ENCODE measurements around the gene SP2. TPM values are rescaled to one million over a fixed set of nuclear protein-coding genes. Genes with fewer than 3 reads are reported as not detected.

Gene SP2
- total RNA-seq, 1 experiment from 2014 or later = 25.6 TPM

GRCh38 chr17:47851764-47852112, 44.3 kb upstream of the SP2 start:
- Histone ChIP-seq H3K9me3 (ENCODE audit: control insufficient read depth, insufficient read depth, low read depth, low read length) (no peaks in the 10 kb centered on the region), H3K27ac (ENCODE audit: low read length) (no peak overlapping the region), H3K36me3 (ENCODE audit: control insufficient read depth, insufficient read depth, low read length) (no peaks in the 10 kb centered on the region), H3K27me3 (ENCODE audit: control insufficient read depth, insufficient read depth, low read length) (peaks cover 22% of the 10 kb centered on the region), H3K4me3 (ENCODE audit: low read depth in 2 of 2, low read length in 2 of 2) (no peak overlapping the region), H3K4me1 (ENCODE audit: control insufficient read depth, insufficient read depth, low read length) (peaks cover 3% of the 10 kb centered on the region; the same call in 1 of the 2 replicates)
- no peak for TF ChIP-seq SIN3A (IDR thresholded peaks at IDR 0.05; ENCODE audit: borderline replicate concordance, insufficient read depth, low read depth, low read length)
- TF ChIP-seq TCF7L2 (IDR thresholded peaks at IDR 0.05; ENCODE audit: low read depth, low read length) = no peak
- TF ChIP-seq REST (IDR thresholded peaks at IDR 0.05; ENCODE audit: insufficient read depth in 1 of 2, low read depth in 2 of 2, low read length in 1 of 2) = no peak
- TF ChIP-seq CTCF (IDR thresholded peaks at IDR 0.05) = no peak
- no peak for TF ChIP-seq POLR2AphosphoS5 (IDR thresholded peaks at IDR 0.05; ENCODE audit: low read depth, low read length)
- ChIA-PET CTCF (no interaction called here), POLR2A (no interaction called here)
- intact Hi-C loops (cut with micrococcal nuclease; ENCODE audit: unreplicated experiment) = no loop called here
- ATAC-seq = no peak
- in situ Hi-C loops (cut with HindIII; ENCODE audit: low pct_unique_long_range_greater_than_20kb, low sequenced_read_pairs) = no loop called here
- BruUV-seq (replicated peaks) = no TSS peak
- no peak for DNase-seq (ENCODE audit: low read depth, low spot score)

- Histone ChIP-seq H3K4me3 (ENCODE audit: low read depth in 2 of 2, low read length in 2 of 2) (no peak overlapping the region), H3K27me3 (ENCODE audit: control insufficient read depth, insufficient read depth, low read length) (peaks cover 22% of the 10 kb centered on the region), H3K4me1 (ENCODE audit: control insufficient read depth, insufficient read depth, low read length) (peaks cover 3% of the 10 kb centered on the region; the same call in 1 of the 2 replicates), H3K36me3 (ENCODE audit: control insufficient read depth, insufficient read depth, low read length) (no peaks in the 10 kb centered on the region), H3K27ac (ENCODE audit: low read length) (no peak overlapping the region), H3K9me3 (ENCODE audit: control insufficient read depth, insufficient read depth, low read depth, low read length) (no peaks in the 10 kb centered on the region)
- TF ChIP-seq REST (IDR thresholded peaks at IDR 0.05; ENCODE audit: insufficient read depth in 1 of 2, low read depth in 2 of 2, low read length in 1 of 2) (no peak), CTCF (IDR thresholded peaks at IDR 0.05) (no peak), POLR2AphosphoS5 (IDR thresholded peaks at IDR 0.05; ENCODE audit: low read depth, low read length) (no peak), TCF7L2 (IDR thresholded peaks at IDR 0.05; ENCODE audit: low read depth, low read length) (no peak), SIN3A (IDR thresholded peaks at IDR 0.05; ENCODE audit: borderline replicate concordance, insufficient read depth, low read depth, low read length) (no peak)
- ChIA-PET CTCF (no interaction called here), POLR2A (no interaction called here)
- BruUV-seq (replicated peaks) = no TSS peak
- intact Hi-C loops (cut with micrococcal nuclease; ENCODE audit: unreplicated experiment) = no loop called here
- in situ Hi-C loops (cut with HindIII; ENCODE audit: low pct_unique_long_range_greater_than_20kb, low sequenced_read_pairs) = no loop called here
- no peak for ATAC-seq
- DNase-seq (ENCODE audit: low read depth, low spot score) = no peak
Measured at GRCh38 chr17:47852113-47852949, 43.7 kb upstream of the SP2 start.
